Measurements from ENCODE around the gene SNIP1. TPM values are rescaled to one million over a fixed set of nuclear protein-coding genes. Genes with fewer than 3 reads are reported as not detected.
"Not testable (repeated sequence)": the region's sequence is repeated elsewhere in the genome, so short reads cannot be mapped to it uniquely, and the experiment has no call there.

Gene SNIP1
- total RNA-seq, 2 experiments from 2014 or later, result 24.1 to 27.7 TPM

GRCh38 chr1:37529888-37530287 is 24.2 kb downstream of the SNIP1 start:
- H3K27ac Mint-ChIP-seq; H3K36me3 Mint-ChIP-seq (ENCODE audit: low read depth); POLR2A ChIA-PET; H3K4me1 Mint-ChIP-seq (ENCODE audit: low read depth); H3K9me3 Mint-ChIP-seq (ENCODE audit: insufficient read depth); H3K4me3 Mint-ChIP-seq; CTCF ChIA-PET; ATAC-seq; DNase-seq; H3K27me3 Mint-ChIP-seq (ENCODE audit: low read depth): not testable (repeated sequence)

GRCh38 chr1:37519613-37520012 is 34.5 kb downstream of the SNIP1 start:
- DNase-seq, result peak; percentile 23

GRCh38 chr1:37518929-37519328 is 35.2 kb downstream of the SNIP1 start:
- Mint-ChIP-seq H3K36me3 (ENCODE audit: low read depth) (peaks cover 31% of the 10 kb centered on the region), H3K9me3 (ENCODE audit: insufficient read depth) (peaks cover 16% of the 10 kb centered on the region), H3K27ac (peak overlapping the region; percentile 96), H3K4me3 (peak overlapping the region; percentile 83), H3K4me1 (ENCODE audit: low read depth) (peaks cover 28% of the 10 kb centered on the region)
- CTCF ChIA-PET, result interaction anchor here (1.2 to 1.5 kb wide), 3 partner anchors 10 to 163 kb away, joined by 3 to 5 read pairs (median 3); no protein-coding TSS in a partner anchor
- peak; percentile 79 for DNase-seq
- H3K27me3 Mint-ChIP-seq (ENCODE audit: low read depth); ATAC-seq: not testable (repeated sequence)
- POLR2A ChIA-PET, result interaction anchor here (0.8 to 3.2 kb wide), 9 partner anchors 9 to 44 kb away, joined by 3 to 22 read pairs (median 4); partner anchors contain the start of genes SNIP1 and ZC3H12A

More at GRCh38 chr1:37519613-37520012, 34.5 kb downstream of the SNIP1 start:
- H3K36me3 Mint-ChIP-seq (ENCODE audit: low read depth), result peaks cover 29% of the 10 kb centered on the region
- ATAC-seq, result no peak
- no peaks in the 10 kb centered on the region for H3K27me3 Mint-ChIP-seq (ENCODE audit: low read depth)
- H3K27ac Mint-ChIP-seq, result peak overlapping the region; percentile 96
- POLR2A ChIA-PET, result interaction anchor here (0.8 to 3.2 kb wide), 9 partner anchors 8 to 44 kb away, joined by 3 to 22 read pairs (median 4); partner anchors contain the start of genes SNIP1 and ZC3H12A
- peaks cover 28% of the 10 kb centered on the region for H3K4me1 Mint-ChIP-seq (ENCODE audit: low read depth)
- peaks cover 16% of the 10 kb centered on the region for H3K9me3 Mint-ChIP-seq (ENCODE audit: insufficient read depth)
- CTCF ChIA-PET, result interaction anchor here (1.2 to 1.6 kb wide), 4 partner anchors 11 to 162 kb away, joined by 3 to 5 read pairs (median 4); no protein-coding TSS in a partner anchor
- peak overlapping the region; percentile 83 for H3K4me3 Mint-ChIP-seq

GRCh38 chr1:37518241-37518640 is 35.9 kb downstream of the SNIP1 start:
- not testable (repeated sequence) for H3K4me3 Mint-ChIP-seq; H3K27me3 Mint-ChIP-seq (ENCODE audit: low read depth); DNase-seq; ATAC-seq
- Mint-ChIP-seq H3K9me3 (ENCODE audit: insufficient read depth) (peaks cover 15% of the 10 kb centered on the region), H3K27ac (peak overlapping the region; percentile 96), H3K36me3 (ENCODE audit: low read depth) (peaks cover 32% of the 10 kb centered on the region), H3K4me1 (ENCODE audit: low read depth) (peaks cover 33% of the 10 kb centered on the region)
- ChIA-PET CTCF (interaction anchor here (1.3 kb wide), 1 partner anchor 9 kb away, joined by 5 read pairs; no protein-coding TSS in a partner anchor), POLR2A (interaction anchor here (1.1 to 3.2 kb wide), 5 partner anchors 10 to 43 kb away, joined by 3 to 22 read pairs (median 6); partner anchors contain the start of gene ZC3H12A)

GRCh38 chr1:37517569-37517968 is 36.5 kb downstream of the SNIP1 start:
- Mint-ChIP-seq H3K4me3 (no peak overlapping the region), H3K4me1 (ENCODE audit: low read depth) (peaks cover 39% of the 10 kb centered on the region), H3K27ac (no peak overlapping the region), H3K9me3 (ENCODE audit: insufficient read depth) (peaks cover 8% of the 10 kb centered on the region), H3K27me3 (ENCODE audit: low read depth) (no peaks in the 10 kb centered on the region), H3K36me3 (ENCODE audit: low read depth) (peaks cover 27% of the 10 kb centered on the region)
- DNase-seq (no peak), ATAC-seq (no peak)
- CTCF ChIA-PET, result no interaction called here
- POLR2A ChIA-PET, result interaction anchor here (3.2 kb wide), 1 partner anchor 42 kb away, joined by 22 read pairs; the partner anchor contains the start of gene ZC3H12A

GRCh38 chr1:37515185-37516034 is 38.7 kb downstream of the SNIP1 start:
- Mint-ChIP-seq H3K36me3 (ENCODE audit: low read depth) (peaks cover 36% of the 10 kb centered on the region), H3K4me3 (peak overlapping the region; percentile 96), H3K27me3 (ENCODE audit: low read depth) (no peaks in the 10 kb centered on the region), H3K27ac (peak overlapping the region; percentile 95), H3K4me1 (ENCODE audit: low read depth) (peaks cover 50% of the 10 kb centered on the region), H3K9me3 (ENCODE audit: insufficient read depth) (peaks cover 8% of the 10 kb centered on the region)
- no peak for DNase-seq
- ChIA-PET POLR2A (interaction anchor here (0.6 to 2.8 kb wide), 14 partner anchors 10 to 250 kb away, joined by 3 to 20 read pairs (median 5); partner anchors contain the start of genes SNIP1 and ZC3H12A), CTCF (interaction anchor here (0.6 to 3.0 kb wide), 26 partner anchors 9 to 940 kb away, joined by 3 to 34 read pairs (median 5); partner anchors contain the start of genes CDCA8, GNL2, SNIP1 and ZC3H12A)
- no peak for ATAC-seq

GRCh38 chr1:37514350-37515184 is 39.5 kb downstream of the SNIP1 start, which contains the start of gene MEAF6:
Gene MEAF6 (minus strand): TSS chr1:37514766. CDS start chr1:37514746, 20 bp downstream.
- H3K9me3 Mint-ChIP-seq (ENCODE audit: insufficient read depth), result peaks cover 6% of the 10 kb centered on the region
- H3K27me3 Mint-ChIP-seq (ENCODE audit: low read depth), result no peaks in the 10 kb centered on the region
- ATAC-seq (peak; percentile 96), DNase-seq (peak; percentile 87)
- POLR2A ChIA-PET, result interaction anchor here (0.6 to 2.8 kb wide), 18 partner anchors 9 to 495 kb away, joined by 3 to 20 read pairs (median 4); partner anchors contain the start of genes C1orf122, SNIP1, YRDC and ZC3H12A
- CTCF ChIA-PET, result interaction anchor here (0.6 to 3.0 kb wide), 28 partner anchors 9 to 939 kb away, joined by 3 to 34 read pairs (median 5); partner anchors contain the start of genes CDCA8, GNL2, SNIP1 and ZC3H12A
- H3K4me1 Mint-ChIP-seq (ENCODE audit: low read depth), result peaks cover 48% of the 10 kb centered on the region
- H3K36me3 Mint-ChIP-seq (ENCODE audit: low read depth), result peaks cover 33% of the 10 kb centered on the region
- H3K27ac Mint-ChIP-seq, result peak within 1 kb of the TSS; percentile 95
- H3K4me3 Mint-ChIP-seq, result peak within 1 kb of the TSS; percentile 96

- ChIA-PET CTCF (interaction anchor here (1.2 to 3.0 kb wide), 17 partner anchors 11 to 938 kb away, joined by 3 to 34 read pairs (median 6); partner anchors contain the start of genes SNIP1 and ZC3H12A), POLR2A (interaction anchor here (0.7 to 2.8 kb wide), 12 partner anchors 8 to 496 kb away, joined by 3 to 20 read pairs (median 6); partner anchors contain the start of genes SNIP1 and ZC3H12A)
- Mint-ChIP-seq H3K27ac (peak overlapping the region; percentile 91), H3K4me1 (ENCODE audit: low read depth) (peaks cover 48% of the 10 kb centered on the region), H3K4me3 (peak overlapping the region; percentile 96), H3K36me3 (ENCODE audit: low read depth) (peaks cover 31% of the 10 kb centered on the region), H3K27me3 (ENCODE audit: low read depth) (no peaks in the 10 kb centered on the region), H3K9me3 (ENCODE audit: insufficient read depth) (peaks cover 5% of the 10 kb centered on the region)
- peak; percentile 27 for ATAC-seq
- peak; percentile 62 for DNase-seq
These were observed 40.2 kb downstream of the SNIP1 start for GRCh38 chr1:37513795-37514349.

- Mint-ChIP-seq H3K9me3 (ENCODE audit: insufficient read depth) (no peaks in the 10 kb centered on the region), H3K36me3 (ENCODE audit: low read depth) (peaks cover 52% of the 10 kb centered on the region), H3K27me3 (ENCODE audit: low read depth) (no peaks in the 10 kb centered on the region), H3K27ac (no peak overlapping the region), H3K4me3 (no peak overlapping the region), H3K4me1 (ENCODE audit: low read depth) (peaks cover 34% of the 10 kb centered on the region)
- ATAC-seq, result no peak
- ChIA-PET POLR2A (interaction anchor here (1.0 kb wide), 1 partner anchor 35 kb away, joined by 3 read pairs; the partner anchor contains the start of gene ZC3H12A), CTCF (interaction anchor here (1.0 to 2.2 kb wide), 8 partner anchors 10 to 96 kb away, joined by 3 to 20 read pairs (median 5); no protein-coding TSS in a partner anchor)
- DNase-seq, result no peak
These were observed 44.9 kb downstream of the SNIP1 start for GRCh38 chr1:37509181-37509580.

- ATAC-seq, result no peak
- peaks cover 20% of the 10 kb centered on the region for H3K4me1 Mint-ChIP-seq (ENCODE audit: low read depth)
- H3K27me3 Mint-ChIP-seq (ENCODE audit: low read depth), result no peaks in the 10 kb centered on the region
- ChIA-PET CTCF (interaction anchor here (1.0 to 2.6 kb wide), 4 partner anchors 8 to 43 kb away, joined by 3 to 10 read pairs (median 8); partner anchors contain the start of gene MEAF6), POLR2A (no interaction called here)
- no peak overlapping the region for H3K27ac Mint-ChIP-seq
- peaks cover 48% of the 10 kb centered on the region for H3K36me3 Mint-ChIP-seq (ENCODE audit: low read depth)
- no peaks in the 10 kb centered on the region for H3K9me3 Mint-ChIP-seq (ENCODE audit: insufficient read depth)
- no peak overlapping the region for H3K4me3 Mint-ChIP-seq
- no peak for DNase-seq
These were observed 47.4 kb downstream of the SNIP1 start for GRCh38 chr1:37506740-37507139.
